Adipose tissue (tissue), 3 donors: ENCODE data around the gene DYSF. TPM values are rescaled to one million over a fixed set of nuclear protein-coding genes. Genes with fewer than 3 reads are reported as not detected.

Experiments used
- H3K27ac ChIP-seq: one replicate; pipeline ENCODE4 v1.5.1; 2013; ENCODE audit warnings: low read depth, low read length
- WGBS, 3 donors: extraction: QIAGEN DNeasy Blood & Tissue Kit; methylation state at CpG; one replicate each; pipeline ENCODE4 v1.1.7; 2013; 5-methylcytosine and 5-hydroxymethylcytosine counted together
- polyA plus RNA-seq, 3 donors: library from polyadenylated mRNA; stranded (reverse); fragments of 200-250 nt; gene quantifications; one replicate each; pipeline ENCODE4 v1.2.3, GENCODE V29; 2013
- donor health status: healthy with polysubstance abuse.
- donor health status: Bipolar disorder and iron deficiency.
- donor health status: healthy.

DYSF gene
- polyA plus RNA-seq, 3 donors = 1.5 to 24.0 (median 20.7) TPM

DNA sequence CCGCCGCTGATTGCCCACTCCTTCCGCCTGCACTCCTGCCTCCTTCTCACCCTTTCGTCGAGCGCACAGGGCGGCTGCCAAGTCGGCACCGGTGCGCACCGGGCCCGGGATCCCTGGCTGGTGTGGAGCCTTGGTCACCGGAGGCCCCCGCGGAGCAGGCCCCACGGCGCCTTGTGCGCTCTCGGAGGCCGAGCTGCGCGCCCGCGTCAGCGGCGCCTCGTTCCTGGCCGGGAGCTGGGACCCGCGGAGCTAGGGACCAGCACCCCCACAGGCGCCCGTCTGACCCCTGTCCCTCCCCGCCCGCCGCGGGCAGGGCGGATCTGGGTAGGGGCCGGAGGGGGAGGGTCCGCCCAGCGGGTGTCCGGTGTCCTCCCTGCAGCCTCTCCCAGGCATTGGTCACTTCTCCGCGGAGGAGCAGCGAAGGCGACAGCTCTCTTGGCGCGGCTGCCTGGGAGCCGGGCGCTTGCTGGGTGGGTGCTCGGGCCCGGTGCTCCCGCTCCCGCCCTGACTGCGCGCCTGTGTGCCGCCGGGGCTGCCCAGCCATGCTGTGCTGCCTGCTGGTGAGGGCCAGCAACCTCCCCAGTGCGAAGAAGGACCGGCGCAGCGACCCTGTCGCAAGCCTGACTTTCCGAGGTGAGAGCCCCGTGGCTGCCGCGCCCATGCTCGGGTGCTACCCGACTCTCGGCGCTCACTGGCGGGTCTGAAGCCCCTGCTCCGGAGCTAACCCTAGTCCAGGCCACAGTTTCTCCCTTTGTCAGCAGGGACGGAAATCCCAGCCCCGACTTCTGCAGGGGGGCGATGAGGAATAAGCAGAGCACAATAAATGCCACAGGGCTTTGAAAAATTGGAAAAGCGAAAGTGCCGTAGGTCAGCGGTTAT is 13.2 kb downstream of the DYSF start:
- no peak overlapping the region for H3K27ac ChIP-seq
- WGBS, 3 donors = 0 to 1% (median 1%) methylated on average over 71 to 78 of the region's 78 CpGs

DNA sequence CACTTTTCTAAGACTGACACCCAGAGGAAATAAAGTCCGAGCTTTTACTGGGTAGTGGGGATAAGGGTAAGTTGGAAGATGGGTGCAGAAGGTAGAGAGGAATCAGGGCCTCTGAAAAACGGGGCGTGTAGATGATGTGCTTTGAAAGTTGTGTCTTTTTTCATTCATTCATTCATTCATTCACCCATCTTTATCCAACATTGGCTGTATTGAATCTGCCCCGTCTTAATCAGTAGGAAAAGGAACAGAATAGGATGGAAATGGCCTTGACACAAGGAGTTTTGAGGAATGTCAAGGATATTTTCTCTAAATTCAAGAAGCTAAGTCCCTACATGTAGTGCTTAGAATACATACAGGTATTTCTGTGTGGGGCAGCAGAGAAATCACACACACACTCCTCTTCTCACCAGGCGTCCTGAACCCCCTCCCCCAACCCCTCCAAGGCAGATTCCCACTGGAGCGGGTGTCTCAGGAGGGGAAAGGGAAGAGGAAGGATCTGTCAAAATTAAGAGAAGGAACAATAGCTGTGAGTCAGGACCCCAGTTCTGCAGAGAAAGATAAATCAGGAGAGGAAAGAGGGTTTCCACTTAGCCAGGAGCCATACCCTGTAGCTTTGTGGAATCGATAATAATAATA is 13.9 kb downstream of the DYSF start:
- H3K27ac ChIP-seq = no peak overlapping the region
- 11 to 20% (median 12%) methylated on average over 7 of the region's 7 CpGs for WGBS, 3 donors

DNA sequence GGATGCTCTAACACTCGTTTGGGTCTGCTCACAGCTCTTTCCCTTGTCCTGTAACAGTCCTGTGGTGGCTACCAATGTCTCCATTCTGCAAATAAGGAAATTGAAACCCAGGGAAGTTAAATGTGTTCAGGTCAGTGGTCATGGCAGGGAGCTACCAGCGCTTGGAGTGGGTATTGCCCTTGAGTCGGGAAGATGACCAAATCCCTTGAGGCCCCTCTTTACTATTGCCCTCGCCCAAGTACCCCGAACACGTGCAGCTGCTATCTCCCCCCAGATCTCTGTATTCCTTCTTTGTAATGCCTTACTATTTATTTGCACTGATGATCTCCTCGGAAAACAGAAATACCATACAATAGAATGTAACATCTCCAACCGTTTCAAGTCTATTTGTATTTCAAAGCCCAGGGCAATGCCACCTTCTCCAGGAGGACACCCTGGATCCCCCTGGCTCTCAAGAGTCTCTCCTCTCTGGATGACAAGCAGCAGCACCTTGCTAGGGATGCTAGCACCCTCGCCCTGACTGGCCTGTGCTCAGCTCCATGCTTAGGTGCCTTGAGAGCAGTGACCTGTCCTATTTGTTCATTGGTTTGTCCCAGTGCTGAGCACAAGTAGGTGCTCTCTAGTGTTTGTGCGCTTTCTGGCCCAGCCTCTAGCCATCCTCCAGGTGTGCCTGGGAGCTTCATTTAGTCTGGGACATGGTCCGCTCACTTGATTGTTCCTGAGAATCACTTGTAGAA is 15.1 kb downstream of the DYSF start:
- WGBS, 3 donors = 66 to 73% (median 67%) methylated on average over 11 of the region's 11 CpGs
- no peak overlapping the region for H3K27ac ChIP-seq

DNA sequence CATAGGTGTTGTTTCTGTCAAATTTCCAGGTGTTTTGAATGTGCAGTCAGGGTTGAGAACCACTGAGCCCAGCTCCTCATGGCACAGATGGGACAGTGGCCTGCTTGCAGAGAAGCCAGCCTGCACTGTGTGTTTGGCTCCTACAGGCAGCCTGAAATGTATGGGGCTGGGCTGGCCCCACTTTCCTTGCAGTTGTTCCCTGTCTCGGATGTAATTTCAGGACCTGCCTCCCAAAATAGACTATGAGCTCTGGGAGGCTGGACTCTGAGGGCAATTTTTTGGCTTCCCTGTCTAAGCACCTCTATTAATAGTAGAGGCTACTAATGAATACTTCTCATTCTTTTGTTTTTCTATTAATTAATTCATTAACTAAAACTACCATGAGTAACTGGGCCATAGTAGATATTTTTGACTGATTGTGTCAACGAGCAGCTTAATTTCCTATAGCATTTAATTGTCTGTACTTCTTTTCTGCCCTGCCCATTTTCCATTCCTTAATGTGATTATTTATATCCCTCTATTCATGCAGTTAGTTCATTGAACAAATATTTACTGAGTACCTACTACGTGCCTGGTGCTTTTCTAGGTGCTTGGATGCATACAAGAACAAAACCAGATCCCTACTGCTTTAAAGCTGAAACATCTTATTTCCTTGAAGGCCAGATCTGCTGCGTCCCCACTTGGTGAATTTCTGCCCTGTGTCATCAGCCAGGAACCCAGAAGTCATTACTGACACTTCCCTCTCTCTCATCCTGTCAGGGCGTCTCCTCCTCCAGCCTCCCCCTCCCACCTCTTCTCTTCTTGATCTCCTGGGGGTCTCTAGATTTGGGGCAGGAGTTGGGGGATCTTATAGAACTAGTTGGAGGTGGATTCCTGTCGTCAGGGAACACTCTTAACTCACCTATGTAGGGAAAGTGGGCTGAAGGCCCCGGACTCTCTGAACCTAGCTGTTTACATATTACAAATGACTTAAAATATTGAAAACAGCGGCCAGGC is 16.3 kb downstream of the DYSF start:
- H3K27ac ChIP-seq = no peak overlapping the region
- WGBS, 3 donors = 60 to 68% (median 64%) methylated on average over 8 of the region's 8 CpGs

DNA sequence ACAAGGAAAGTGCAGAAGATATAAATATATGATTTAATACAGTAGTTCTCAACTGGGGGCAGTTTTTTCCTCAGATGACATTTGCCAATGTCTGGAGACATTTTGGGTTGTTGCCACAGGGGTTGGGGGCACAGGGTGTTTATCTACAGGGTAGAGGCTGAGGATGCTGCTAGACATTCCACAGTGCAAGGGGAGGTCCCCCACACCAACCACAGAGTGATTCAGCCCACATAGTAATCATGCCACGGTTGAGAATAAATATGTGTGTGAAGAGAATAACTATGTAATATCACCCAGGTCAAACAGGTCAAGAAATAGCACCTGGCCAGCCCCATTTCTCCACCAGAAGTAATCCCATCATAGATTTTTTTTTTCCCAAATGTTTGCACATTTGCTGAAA is 17.9 kb downstream of the DYSF start:
- 44 to 69% (median 68%) methylated on average over 1 of the region's 1 CpG for WGBS, 3 donors

DNA sequence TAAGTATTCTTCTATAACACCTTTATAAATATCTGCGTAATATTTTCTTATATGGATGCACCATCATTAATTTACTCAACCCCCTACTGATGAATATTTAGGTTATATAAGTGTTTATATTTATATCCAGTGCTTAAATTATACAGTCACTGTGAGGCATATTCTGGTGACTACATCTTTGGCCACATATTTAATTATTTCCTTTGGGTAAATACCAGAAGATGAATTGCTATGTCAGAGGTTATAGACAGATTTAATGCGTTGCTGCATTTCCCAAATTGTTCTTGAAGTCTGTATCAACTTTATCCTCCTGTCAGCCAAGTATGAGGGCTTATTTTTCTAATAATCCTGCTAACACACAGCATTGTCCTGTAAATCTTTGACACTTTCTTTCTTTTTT is 18.7 kb downstream of the DYSF start:
- H3K27ac ChIP-seq = no peak overlapping the region
- WGBS, 3 donors = 28 to 65% (median 61%) methylated on average over 2 of the region's 2 CpGs

More for the DNA sequence above, 17.9 kb downstream of the DYSF start:
- no peak overlapping the region for H3K27ac ChIP-seq

DNA sequence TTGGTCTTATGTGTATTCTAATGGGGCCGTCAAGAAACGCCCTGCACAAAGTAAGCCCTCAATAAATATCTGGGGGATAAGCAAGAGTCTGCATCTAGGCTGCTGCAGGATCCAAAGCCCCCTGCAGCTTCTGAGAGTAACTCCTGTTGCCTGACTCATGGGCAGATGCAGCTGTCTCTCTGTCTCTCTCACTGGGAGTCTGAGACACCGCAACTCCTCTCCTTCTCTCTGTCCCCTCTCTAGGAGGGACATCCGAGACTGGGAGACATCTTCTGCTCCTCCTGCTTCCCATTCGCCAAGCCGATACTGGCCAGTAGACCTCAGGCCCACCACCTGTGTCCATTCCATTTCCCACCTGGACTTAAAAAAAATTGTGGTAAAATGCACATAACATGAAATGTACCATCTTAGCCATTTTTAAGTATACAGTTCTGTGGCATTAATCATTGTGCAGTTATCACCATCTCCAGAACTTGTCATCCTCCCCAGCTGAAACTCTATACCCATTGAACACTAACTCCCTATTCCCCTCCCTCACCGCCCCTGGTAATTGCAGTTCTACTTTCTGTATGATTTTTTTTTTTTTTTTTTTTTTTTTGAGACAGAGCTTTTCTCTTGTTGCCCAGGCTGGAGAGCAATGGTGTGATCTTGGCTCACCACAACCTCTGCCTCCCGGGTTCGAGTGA is 20.1 kb downstream of the DYSF start:
- H3K27ac ChIP-seq = no peak overlapping the region
- WGBS, 3 donors = 88 to 93% (median 89%) methylated on average over 9 of the region's 9 CpGs

DNA sequence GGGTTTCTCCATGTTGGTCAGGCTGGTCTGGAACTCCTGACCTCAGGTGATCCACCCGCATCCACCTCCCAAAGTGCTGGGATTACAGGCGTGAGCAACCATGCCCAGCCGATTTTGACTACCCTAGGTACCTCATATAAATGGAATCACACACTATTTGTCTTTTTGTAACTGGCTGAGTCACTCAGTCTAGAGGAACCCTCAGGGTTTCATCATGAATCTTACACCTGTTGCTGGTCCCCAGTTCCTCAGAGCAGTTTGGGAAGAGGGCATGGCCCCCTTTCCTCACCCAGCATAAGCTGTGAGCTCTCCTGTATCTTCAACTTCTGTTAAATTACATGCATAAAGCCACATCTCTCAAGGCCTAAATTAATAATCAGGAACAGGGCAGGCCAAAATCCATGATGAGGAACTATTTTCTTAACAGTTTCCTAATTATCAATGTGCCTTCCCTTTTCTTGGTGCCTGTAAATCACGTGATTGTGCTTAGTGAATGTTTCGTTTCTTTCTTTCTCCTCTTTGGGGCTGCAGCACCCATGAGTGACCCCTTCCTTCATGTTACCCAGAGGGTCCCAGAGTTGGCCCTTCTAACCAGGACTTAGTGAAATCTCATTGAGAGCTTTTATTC is 20.9 kb downstream of the DYSF start:
- H3K27ac ChIP-seq = no peak overlapping the region
- 60 to 73% (median 61%) methylated on average over 5 of the region's 5 CpGs for WGBS, 3 donors

DNA sequence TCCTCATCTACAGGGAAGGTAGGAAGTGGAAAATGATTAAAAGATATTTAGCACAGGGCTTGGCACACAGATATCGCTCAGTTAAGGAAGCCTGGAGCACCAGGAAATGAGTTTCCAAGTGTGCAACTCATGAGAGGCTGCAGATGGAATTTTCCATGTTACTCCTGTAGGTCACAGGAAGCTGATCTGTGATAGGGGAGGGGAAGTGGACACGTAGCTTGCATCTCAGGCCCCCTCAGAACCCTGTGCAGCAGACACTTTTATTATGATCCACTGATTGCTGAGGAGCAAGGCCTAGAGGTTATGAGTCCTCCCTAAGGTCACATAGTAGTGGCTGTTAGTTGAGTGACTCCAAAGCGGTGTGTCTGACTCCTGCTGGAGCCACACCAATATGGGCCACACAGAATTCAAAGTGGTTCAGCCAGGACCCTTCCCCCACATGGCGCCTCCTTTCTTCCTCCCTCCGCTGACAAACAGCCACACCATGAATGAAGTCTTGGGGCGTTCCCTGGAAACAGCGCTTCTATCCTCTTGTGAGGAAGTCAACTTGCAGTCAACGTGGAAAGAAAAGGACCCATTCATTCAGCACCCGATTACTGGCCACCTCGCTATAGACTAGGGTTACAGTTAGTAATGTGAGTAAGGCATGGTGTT is 21.5 kb downstream of the DYSF start:
- no peak overlapping the region for H3K27ac ChIP-seq
- WGBS, 3 donors = 66 to 86% (median 68%) methylated on average over 10 of the region's 10 CpGs

DNA sequence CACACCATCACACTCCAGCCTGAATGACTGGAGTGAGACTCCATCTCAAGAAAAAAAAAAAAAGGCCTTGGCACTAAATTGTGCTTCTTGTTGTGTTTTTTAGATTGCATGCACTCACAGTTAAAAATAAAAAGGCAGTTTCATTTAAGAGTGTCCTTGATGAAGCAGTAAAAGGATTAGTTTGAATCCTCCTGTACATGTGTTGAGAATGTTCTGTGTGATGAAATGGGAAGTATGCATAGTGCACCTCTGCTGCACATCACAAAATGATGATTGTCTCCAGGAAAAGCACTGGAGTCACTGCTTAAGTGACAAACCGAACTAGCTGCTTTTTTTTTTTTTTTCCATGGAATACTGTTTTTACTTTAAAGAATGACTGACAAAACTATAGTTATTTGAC is 23.1 kb downstream of the DYSF start:
- WGBS, 3 donors = 38 to 56% (median 44%) methylated on average over 1 of the region's 1 CpG
- H3K27ac ChIP-seq = no peak overlapping the region

DNA sequence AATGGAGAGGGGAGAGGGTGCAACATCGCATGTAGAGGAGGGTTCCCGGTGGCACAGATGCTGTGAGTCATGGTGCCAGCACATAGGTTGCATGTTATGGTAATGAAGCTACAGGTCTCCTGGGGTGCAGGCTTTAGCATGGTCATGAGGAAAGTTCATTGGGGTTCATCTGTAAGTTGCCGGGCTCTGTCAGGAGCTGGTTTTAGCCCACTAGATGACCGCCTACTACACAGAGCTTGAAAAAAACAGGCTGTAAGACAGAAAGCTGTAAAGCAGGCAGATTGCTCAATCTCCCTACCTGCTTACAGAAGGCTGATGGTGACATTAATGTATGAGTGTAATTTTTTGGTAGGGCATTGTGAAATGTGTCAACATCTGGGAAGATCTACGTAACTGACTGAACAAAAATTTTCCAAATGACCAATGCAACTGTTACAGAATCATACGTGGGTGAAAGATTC is 23.9 kb downstream of the DYSF start:
- WGBS, 3 donors = 56 to 82% (median 68%) methylated on average over 6 of the region's 6 CpGs

DNA sequence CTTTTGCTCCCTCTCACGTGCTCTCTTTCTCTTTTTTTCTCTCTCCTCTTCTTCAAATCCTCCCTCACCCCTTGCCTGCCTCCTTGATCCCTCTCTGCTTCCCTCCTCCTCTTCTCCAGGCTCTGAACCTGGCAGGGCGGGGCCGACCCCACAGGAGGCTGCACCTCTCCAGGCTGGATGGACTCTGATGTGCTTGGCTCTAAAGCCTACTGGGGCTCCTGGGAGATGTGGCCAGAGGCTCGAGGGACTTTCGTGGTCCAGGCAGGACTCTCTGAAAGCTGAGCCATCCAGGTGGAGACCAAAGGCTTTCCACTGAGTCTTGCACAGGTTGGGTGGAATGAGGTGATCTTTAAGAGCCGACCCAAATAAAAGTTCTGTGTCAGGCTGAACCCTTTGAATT is 25.4 kb downstream of the DYSF start:
- no peak overlapping the region for H3K27ac ChIP-seq
- WGBS, 3 donors = 66 to 79% (median 74%) methylated on average over 6 of the region's 6 CpGs

More for the DNA sequence above, 23.9 kb downstream of the DYSF start:
- no peak overlapping the region for H3K27ac ChIP-seq

DNA sequence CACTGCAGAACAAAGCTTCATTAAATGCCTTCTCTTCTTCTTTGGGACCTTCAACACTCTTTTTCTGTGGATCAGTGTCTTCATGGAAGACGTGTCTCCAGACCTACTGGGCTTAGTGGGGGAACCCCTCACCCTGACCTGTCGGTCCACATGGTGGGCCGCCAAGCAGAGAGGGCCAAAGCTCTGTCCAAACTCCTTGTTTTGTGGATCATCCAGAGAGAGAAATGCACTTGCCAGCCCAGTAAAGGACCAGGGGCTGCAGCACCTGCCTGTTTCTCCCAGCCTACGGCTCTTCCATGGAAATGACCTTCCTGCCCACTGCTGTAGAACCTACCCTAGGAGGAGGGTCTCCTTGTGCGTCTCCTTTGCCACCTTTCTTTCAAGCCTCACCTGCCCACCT is 25.9 kb downstream of the DYSF start:
- no peak overlapping the region for H3K27ac ChIP-seq
- 73 to 94% (median 93%) methylated on average over 5 of the region's 5 CpGs for WGBS, 3 donors

DNA sequence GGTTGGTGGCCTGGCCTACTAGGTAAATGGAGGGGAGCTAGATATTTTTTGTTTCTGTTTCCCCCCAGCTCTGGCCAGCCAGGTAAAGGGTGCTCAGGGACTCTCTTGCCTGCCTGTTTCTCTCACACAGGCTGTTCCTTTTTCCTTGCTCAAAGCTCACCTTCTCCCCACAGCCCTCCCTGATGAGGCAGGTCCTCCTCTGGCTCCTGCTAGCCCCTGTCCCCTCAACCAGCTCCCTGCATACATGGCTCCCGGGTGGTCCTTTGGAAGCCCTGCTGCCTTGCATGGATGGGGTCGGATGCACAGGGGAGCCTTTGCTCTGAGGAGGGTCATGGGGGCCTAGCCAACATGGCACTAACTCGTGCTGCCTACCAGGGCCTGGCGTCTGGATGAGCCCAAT is 27.8 kb downstream of the DYSF start:
- 79 to 96% (median 93%) methylated on average over 4 of the region's 4 CpGs for WGBS, 3 donors
- no peak overlapping the region for H3K27ac ChIP-seq

DNA sequence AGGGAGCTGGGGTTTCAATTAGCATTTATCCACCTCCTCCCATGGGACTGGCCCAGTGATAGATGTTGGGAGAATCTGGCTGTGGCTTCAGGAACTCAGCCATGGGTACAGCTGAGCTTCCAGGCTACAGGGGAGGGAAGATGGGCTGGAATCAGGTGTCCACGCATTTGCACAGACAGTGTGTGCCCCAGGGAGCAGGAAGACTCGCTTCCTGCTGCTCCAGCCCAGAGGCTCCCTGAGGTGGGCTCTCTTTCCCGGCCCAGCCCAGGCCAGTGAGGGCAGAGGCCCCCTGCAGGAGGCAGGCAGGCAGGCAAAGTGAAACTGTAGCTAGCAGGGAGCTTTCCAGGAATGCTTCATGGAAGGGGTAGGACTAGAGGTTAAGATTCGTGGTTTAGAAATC is 28.7 kb downstream of the DYSF start:
- H3K27ac ChIP-seq = no peak overlapping the region
- 56 to 75% (median 67%) methylated on average over 4 of the region's 4 CpGs for WGBS, 3 donors

DNA sequence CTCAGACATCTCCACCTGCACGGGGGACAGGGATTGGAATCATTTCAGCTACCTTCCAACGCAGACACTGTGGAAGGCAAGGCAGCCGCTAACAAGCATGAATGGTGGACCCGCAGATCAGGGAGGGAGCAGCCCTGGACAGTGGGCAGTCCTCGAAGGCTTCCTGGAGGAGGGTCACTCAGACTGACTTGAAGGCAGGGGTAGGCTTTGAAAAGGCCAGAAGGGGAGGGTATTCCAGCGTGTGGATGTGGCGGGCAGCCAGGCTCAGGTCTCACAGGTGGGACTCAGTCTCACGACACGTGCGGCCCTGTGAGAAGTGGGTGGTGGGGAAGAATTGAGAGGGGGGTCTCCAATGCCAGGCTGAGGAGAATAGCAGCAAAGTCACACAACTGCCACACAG is 29.9 kb downstream of the DYSF start:
- H3K27ac ChIP-seq = no peak overlapping the region
- 84 to 97% (median 93%) methylated on average over 10 of the region's 10 CpGs for WGBS, 3 donors

DNA sequence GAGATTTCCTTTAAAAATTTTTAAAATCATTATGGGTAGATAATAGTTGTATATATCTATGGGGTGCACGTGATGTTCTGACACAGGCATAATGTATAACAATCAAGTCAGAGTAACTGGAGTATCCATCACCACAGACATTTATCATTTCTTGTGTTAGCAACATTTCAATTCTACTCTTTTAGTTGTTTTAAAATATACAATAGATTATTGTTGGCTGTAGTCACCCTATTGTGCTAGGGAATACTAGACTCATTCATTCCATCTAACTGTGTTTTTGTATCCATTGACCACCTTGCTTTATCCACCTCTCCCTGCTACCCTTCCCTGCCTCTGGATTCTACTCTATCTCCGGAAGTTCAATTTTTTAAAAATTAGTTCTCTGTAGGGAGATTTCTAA is 31.0 kb downstream of the DYSF start:
- WGBS, 3 donors = 82 to 94% (median 90%) methylated on average over 2 of the region's 2 CpGs
- H3K27ac ChIP-seq = no peak overlapping the region
